H9 (cell line): ENCODE data around the gene HS2ST1. TPM values are rescaled to one million over a fixed set of nuclear protein-coding genes. Genes with fewer than 3 reads are reported as not detected.

Experiments used
- DNase-seq: peaks from one replicate; pipeline ENCODE4 v3.0.0-alpha.2; 2017
- H2AFZ ChIP-seq: one replicate; pipeline ENCODE4 v1.6.1; 2013; ENCODE audit warnings: mild to moderate bottlenecking, low read length, control low read depth, moderate library complexity
- H2AK5ac ChIP-seq: 2 replicates; pipeline ENCODE4 v1.6.1; 2013; ENCODE audit warnings: low read length, control low read depth, mixed read lengths; ENCODE audit not compliant: insufficient read length
- H2BK120ac ChIP-seq: one replicate; pipeline ENCODE4 v1.6.1; 2013; ENCODE audit warnings: low read depth, mild to moderate bottlenecking, low read length, control low read depth, inconsistent platforms; ENCODE audit not compliant: poor library complexity, severe bottlenecking
- H2BK12ac ChIP-seq: 2 replicates; pipeline ENCODE4 v1.6.1; 2013; ENCODE audit warnings: low read length, control low read depth, mixed read lengths, low read depth; ENCODE audit not compliant: insufficient read length
- H2BK15ac ChIP-seq: 2 replicates; pipeline ENCODE4 v1.6.1; 2013; ENCODE audit warnings: low read depth, low read length, control low read depth
- H2BK20ac ChIP-seq: one replicate; pipeline ENCODE4 v1.6.1; 2013; ENCODE audit warnings: low read depth, mild to moderate bottlenecking, low read length, control low read depth, inconsistent platforms; ENCODE audit not compliant: poor library complexity, severe bottlenecking
- H2BK5ac ChIP-seq: 2 replicates; pipeline ENCODE4 v1.6.1; 2013; ENCODE audit warnings: low read length, control low read depth, mixed read lengths; ENCODE audit not compliant: insufficient read length
- H3K14ac ChIP-seq: 2 replicates; pipeline ENCODE4 v1.6.1; 2013; ENCODE audit warnings: low read length, control low read depth; ENCODE audit not compliant: insufficient read depth
- H3K18ac ChIP-seq: 2 replicates; pipeline ENCODE4 v1.6.1; 2013; ENCODE audit warnings: low read depth, mild to moderate bottlenecking, mixed read lengths, low read length, control low read depth; ENCODE audit not compliant: insufficient read length
- H3K23ac ChIP-seq: 2 replicates; pipeline ENCODE4 v1.6.1; 2013; ENCODE audit warnings: low read length, control low read depth, mixed read lengths, low read depth; ENCODE audit not compliant: insufficient read length
- H3K23me2 ChIP-seq: 2 replicates; pipeline ENCODE4 v1.6.1; 2013; ENCODE audit warnings: low read depth, mild to moderate bottlenecking, mixed read lengths, low read length, control low read depth; ENCODE audit not compliant: insufficient read length, poor library complexity, severe bottlenecking
- H3K27ac ChIP-seq: 2 replicates; pipeline ENCODE4 v1.5.1; 2013; ENCODE audit warnings: low read length, control low read depth, mixed read lengths, low read depth; ENCODE audit not compliant: insufficient read length
- H3K27me3 ChIP-seq: 2 replicates; pipeline ENCODE4 v1.6.1; 2013; ENCODE audit warnings: low read length, control low read depth, inconsistent platforms; ENCODE audit not compliant: insufficient read depth
- H3K4ac ChIP-seq: 2 replicates; pipeline ENCODE4 v1.6.1; 2013; ENCODE audit warnings: low read depth, mild to moderate bottlenecking, control low read depth, inconsistent platforms, low read length, moderate library complexity
- H3K4me1 ChIP-seq: 2 replicates; pipeline ENCODE4 v1.6.1; 2013; ENCODE audit warnings: low read length, control low read depth, inconsistent platforms; ENCODE audit not compliant: insufficient read depth
- H3K4me2 ChIP-seq: 2 replicates; pipeline ENCODE4 v1.6.1; 2013; ENCODE audit warnings: low read length, control low read depth, mixed read lengths; ENCODE audit not compliant: insufficient read length, insufficient read depth
- H3K56ac ChIP-seq: 2 replicates; pipeline ENCODE4 v1.6.1; 2013; ENCODE audit warnings: low read depth, mild to moderate bottlenecking, mixed read lengths, low read length, control low read depth; ENCODE audit not compliant: insufficient read length
- H3K79me1 ChIP-seq: 2 replicates; pipeline ENCODE4 v1.6.1; 2013; ENCODE audit warnings: low read depth, mild to moderate bottlenecking, moderate library complexity, low read length, control low read depth, inconsistent platforms; ENCODE audit not compliant: insufficient read depth, poor library complexity, severe bottlenecking
- H3K79me2 ChIP-seq: 2 replicates; pipeline ENCODE4 v1.6.1; 2013; ENCODE audit warnings: low read length, control low read depth, inconsistent platforms; ENCODE audit not compliant: insufficient read depth
- H3K9ac ChIP-seq: 2 replicates; pipeline ENCODE4 v1.6.1; 2013; ENCODE audit warnings: low read length, control low read depth, mixed read lengths; ENCODE audit not compliant: insufficient read length; ENCODE audit errors: extremely low read depth
- H3K9me3 ChIP-seq: one replicate; pipeline ENCODE4 v1.6.1; 2013; ENCODE audit warnings: low read depth, low read length, inconsistent platforms; ENCODE audit not compliant: control insufficient read depth
- H3T11ph ChIP-seq: one replicate; pipeline ENCODE4 v1.6.1; 2013; ENCODE audit warnings: mild to moderate bottlenecking, low read length, control low read depth, inconsistent platforms
- H4K20me1 ChIP-seq: one replicate; pipeline ENCODE4 v1.6.1; 2013; ENCODE audit not compliant: control insufficient read depth, insufficient read length, insufficient read depth
- H4K5ac ChIP-seq: 2 replicates; pipeline ENCODE4 v1.6.1; 2013; ENCODE audit warnings: low read depth, mild to moderate bottlenecking, mixed read lengths, low read length, control low read depth; ENCODE audit not compliant: insufficient read length
- H4K8ac ChIP-seq: replicated peaks from 2 replicates; pipeline ENCODE4 v1.6.1; 2013; ENCODE audit warnings: low read length, control low read depth, mixed read lengths, low read depth; ENCODE audit not compliant: insufficient read length
- H4K91ac ChIP-seq: 2 replicates; pipeline ENCODE4 v1.6.1; 2013; ENCODE audit warnings: low read depth, mild to moderate bottlenecking, moderate library complexity, mixed read lengths, low read length, control low read depth; ENCODE audit not compliant: insufficient read length
- H3K27ac Mint-ChIP-seq, 3 experiments: 2 replicates in 2 of 3; 3 replicates in 1 of 3; pipeline ENCODE4 v1.8.0; 2020 to 2021; ENCODE audit warnings: mixed read lengths in 3 of 3, mild to moderate bottlenecking in 1 of 3, moderate library complexity in 1 of 3
- H3K27me3 Mint-ChIP-seq: 2 replicates; pipeline ENCODE4 v1.8.0; 2021; ENCODE audit warnings: low read depth, mild to moderate bottlenecking, moderate library complexity, mixed read lengths
- H3K36me3 Mint-ChIP-seq, 3 experiments: 2 replicates in 2 of 3; 3 replicates in 1 of 3; pipeline ENCODE4 v1.8.0; 2020 to 2021; ENCODE audit warnings: low read depth in 3 of 3, mixed read lengths in 3 of 3; ENCODE audit not compliant: insufficient read depth in 1 of 3
- H3K4me1 Mint-ChIP-seq, 2 experiments: 2 replicates each; pipeline ENCODE4 v1.8.0; 2020; ENCODE audit warnings: mixed read lengths in 2 of 2
- H3K4me3 Mint-ChIP-seq, 2 experiments: 2 replicates in 1 of 2; 3 replicates in 1 of 2; pipeline ENCODE4 v1.8.0; 2020 to 2021; ENCODE audit warnings: mild to moderate bottlenecking in 2 of 2, mixed read lengths in 2 of 2, moderate library complexity in 1 of 2
- H3K9me3 Mint-ChIP-seq, 2 experiments: 2 replicates in 1 of 2; 3 replicates in 1 of 2; pipeline ENCODE4 v1.8.0; 2020; ENCODE audit warnings: mild to moderate bottlenecking in 2 of 2, mixed read lengths in 2 of 2, moderate library complexity in 1 of 2
- CTCF ChIP-seq: fragments of 200-600 bp; sonication (generic); conservative IDR thresholded peaks from 3 replicates; pipeline ENCODE4 v1.8.0; 2021; ENCODE audit warnings: antibody characterized with exemption, mild to moderate bottlenecking
- WGBS: extraction: QIAGEN DNeasy Blood & Tissue Kit; methylation state at CpG from one replicate; pipeline ENCODE4 v1.1.7; 2013; ENCODE audit warnings: missing lambda C conversion rate, low lambda C conversion rate, mixed read lengths; ENCODE audit not compliant: insufficient read length; ENCODE audit errors: extremely low coverage; 5-methylcytosine and 5-hydroxymethylcytosine counted together
- total RNA-seq: library from RNA; stranded (reverse); gene quantifications from 2 replicates; pipeline ENCODE4 v1.2.1, GENCODE V29; 2021

HS2ST1 gene
- total RNA-seq, 1 experiment from 2014 or later, result 20.1 TPM

GRCh38 chr1:86990826-86991225 lies 76.4 kb downstream of the HS2ST1 start:
- H3K14ac ChIP-seq, result no peak overlapping the region
- H3K9me3 ChIP-seq, result no peaks in the 10 kb centered on the region
- TF ChIP-seq CTCF, result no peak
- no peak overlapping the region for H3K27ac ChIP-seq
- no peaks in the 10 kb centered on the region for H3K23me2 ChIP-seq
- no peaks in the 10 kb centered on the region for H4K20me1 ChIP-seq
- no peak overlapping the region for H2BK15ac ChIP-seq
- H3K4me2 ChIP-seq, result no peak overlapping the region
- H2AK5ac ChIP-seq, result no peak overlapping the region
- H3K27me3 ChIP-seq, result no peaks in the 10 kb centered on the region
- no peak overlapping the region for H3T11ph ChIP-seq
- no peak overlapping the region for H3K23ac ChIP-seq
- no peaks in the 10 kb centered on the region for H3K79me1 ChIP-seq
- H3K27ac Mint-ChIP-seq, result no peak overlapping the region
- no peak for DNase-seq
- no peaks in the 10 kb centered on the region for H3K27me3 Mint-ChIP-seq
- H3K36me3 Mint-ChIP-seq, result peaks cover 0 to 3% (median 0%) of the 10 kb centered on the region in 3 experiments; a peak in 4 of 7 replicates
- H3K9me3 Mint-ChIP-seq, result no peaks in the 10 kb centered on the region; a peak in 1 of 5 replicates
- no peak overlapping the region for H2BK5ac ChIP-seq
- no peaks in the 10 kb centered on the region; the same call in 1 of the 2 replicates for H3K79me2 ChIP-seq
- H4K8ac ChIP-seq, result no peak overlapping the region
- H2BK120ac ChIP-seq, result no peak overlapping the region
- H2AFZ ChIP-seq, result no peak overlapping the region
- no peak overlapping the region for H3K9ac ChIP-seq
- H3K4ac ChIP-seq, result no peak overlapping the region
- no peak overlapping the region for H3K4me3 Mint-ChIP-seq
- H3K4me1 ChIP-seq, result no peaks in the 10 kb centered on the region
- H4K91ac ChIP-seq, result no peak overlapping the region
- no peak overlapping the region for H2BK12ac ChIP-seq
- peaks cover 9% of the 10 kb centered on the region in 2 experiments for H3K4me1 Mint-ChIP-seq
- no peak overlapping the region for H2BK20ac ChIP-seq
- H4K5ac ChIP-seq, result no peak overlapping the region
- no peak overlapping the region for H3K56ac ChIP-seq
- no CpG with 5 or more reads among the region's 2 CpGs for WGBS
- H3K18ac ChIP-seq, result no peak overlapping the region
